Measurements from ENCODE around the gene HIPK2. TPM values are rescaled to one million over a fixed set of nuclear protein-coding genes. Genes with fewer than 3 reads are reported as not detected.

Gene HIPK2
- total and polyA plus RNA-seq, 2 experiments from 2014 or later: 7.3 to 16.9 TPM

- ATAC-seq: no peak
- Mint-ChIP-seq H3K27me3 (ENCODE audit: insufficient read depth, low read depth, poor library complexity) (no peaks in the 10 kb centered on the region), H3K27ac (no peak overlapping the region)
Observed at GRCh38 chr7:139676390-139676789, 101.4 kb downstream of the HIPK2 start.

More at GRCh38 chr7:139676390-139676789, 101.4 kb downstream of the HIPK2 start:
- Histone ChIP-seq H2AFZ (no peak overlapping the region), H3K27me3 (ENCODE audit: insufficient read depth) (no peaks in the 10 kb centered on the region), H3K4me1 (ENCODE audit: insufficient read depth) (peaks cover 11% of the 10 kb centered on the region), H3K27ac (ENCODE audit: low read depth) (no peak overlapping the region), H3K9me2 (ENCODE audit: insufficient read depth) (no peaks in the 10 kb centered on the region), H3K36me3 (ENCODE audit: insufficient read depth) (no peaks in the 10 kb centered on the region), H3F3A (replicated peaks; ENCODE audit: low read depth) (no peaks in the 10 kb centered on the region), H3K4me3 (no peak overlapping the region), H4K20me1 (replicated peaks; ENCODE audit: insufficient read depth) (no peaks in the 10 kb centered on the region), H3K4me2 (no peak overlapping the region), H3K79me2 (replicated peaks; ENCODE audit: insufficient read depth) (no peaks in the 10 kb centered on the region)
- no peak for TF ChIP-seq STAT1 (IDR thresholded peaks at IDR 0.05; ENCODE audit: unreplicated experiment)
- TF ChIP-seq ZNF114 (CRISPR knock-in tag; IDR thresholded peaks at IDR 0.05): no peak
- no peak for TF ChIP-seq CTCF (conservative IDR thresholded peaks at IDR 0.05; ENCODE audit: low read depth in 2 of 2)
- no peak for TF ChIP-seq JUNB (IDR thresholded peaks at IDR 0.05; ENCODE audit: unreplicated experiment)
- no peak for TF ChIP-seq ZNF462 (CRISPR knock-in tag; IDR thresholded peaks at IDR 0.05)
- TF ChIP-seq CREB1 (CRISPR knock-in tag; IDR thresholded peaks at IDR 0.05; ENCODE audit: low read depth): no peak
- no peak for TF ChIP-seq NANOG (IDR thresholded peaks at IDR 0.05; ENCODE audit: borderline replicate concordance)
- H3K4me3 Mint-ChIP-seq: no peak overlapping the region
- H3K9me3 Mint-ChIP-seq: no peaks in the 10 kb centered on the region
- no peak for DNase-seq (ENCODE audit: low spot score)
- H3K36me3 Mint-ChIP-seq (ENCODE audit: low read depth): peaks cover 5% of the 10 kb centered on the region; the same call in 1 of the 3 replicates
- peaks cover 52% of the 10 kb centered on the region for H3K4me1 Mint-ChIP-seq

Measured in GM23338 (cell line).